PC-3 (cell line): ENCODE measurements around the gene FAM25A. TPM values are rescaled to one million over a fixed set of nuclear protein-coding genes. Genes with fewer than 3 reads are reported as not detected.
"Not testable (repeated sequence)": the region's sequence is repeated elsewhere in the genome, so short reads cannot be mapped to it uniquely, and the experiment has no call there.

Experiments
- ATAC-seq: fragments of 200-7000 bp; cut with Tn5 transposase; 2 replicates; pipeline ENCODE4 v1.9.1; 2020; ENCODE audit warnings: mild to moderate bottlenecking, moderate library complexity
- BruUV-seq: library from RNA; stranded (reverse); fragments of 400-500 nt; replicated peaks from 2 replicates; lab custom pipeline; 2021; lab: Mats Ljungman, UMichigan
- CTCF ChIA-PET: fragments of 300-600 bp; sonication (Branson Sonifier 250); formaldehyde crosslinking; loops from one replicate; lab custom pipeline; 2022; ENCODE audit warnings: antibody characterized with exemption; lab: Charles Lee
- POLR2A ChIA-PET: fragments of 300-600 bp; sonication (Branson Sonifier 250); formaldehyde crosslinking; loops from one replicate; lab custom pipeline; 2022; ENCODE audit warnings: antibody characterized with exemption; ENCODE audit not compliant: unreplicated experiment; lab: Charles Lee
- DNase-seq: peaks from one replicate; pipeline ENCODE4 v3.0.0-alpha.2; 2015
- H2AFZ ChIP-seq: fragments of 300-600 bp; sonication (generic); 2 replicates; pipeline ENCODE4 v1.6.0; 2016; ENCODE audit warnings: antibody characterized with exemption, low read length
- H3F3A ChIP-seq: fragments of 300-600 bp; sonication (generic); one replicate; pipeline ENCODE4 v1.6.0; 2017; ENCODE audit warnings: antibody characterized with exemption, low read length, control low read depth, mild to moderate bottlenecking; ENCODE audit not compliant: unreplicated experiment
- H3K27ac ChIP-seq: fragments of 300-600 bp; sonication (generic); 2 replicates; pipeline ENCODE4 v1.5.1; 2016; ENCODE audit warnings: mild to moderate bottlenecking, low read length
- H3K27me3 ChIP-seq: fragments of 300-600 bp; sonication (generic); 2 replicates; pipeline ENCODE4 v1.6.1; 2016; ENCODE audit warnings: low read length, mixed read lengths
- H3K36me3 ChIP-seq: fragments of 300-600 bp; sonication (generic); 2 replicates; pipeline ENCODE4 v1.6.1; 2016; ENCODE audit warnings: low read depth, mixed run types, low read length, mixed read lengths
- H3K4me1 ChIP-seq: fragments of 300-600 bp; sonication (generic); 2 replicates; pipeline ENCODE4 v1.5.1; 2016; ENCODE audit warnings: low read length; ENCODE audit not compliant: insufficient read depth
- H3K4me2 ChIP-seq: fragments of 300-600 bp; sonication (generic); 2 replicates; pipeline ENCODE4 v1.6.0; 2016; ENCODE audit warnings: low read length
- H3K4me3 ChIP-seq: fragments of 300-600 bp; sonication (generic); 2 replicates; pipeline ENCODE4 v1.5.1; 2016; ENCODE audit warnings: mild to moderate bottlenecking, low read length, mixed read lengths
- H3K79me2 ChIP-seq: fragments of 300-600 bp; sonication (generic); 2 replicates; pipeline ENCODE4 v1.6.1; 2017; ENCODE audit warnings: low read length, mixed read lengths
- H3K9ac ChIP-seq: fragments of 300-600 bp; sonication (generic); 2 replicates; pipeline ENCODE4 v1.6.0; 2016; ENCODE audit warnings: mild to moderate bottlenecking, low read length
- H3K9me2 ChIP-seq: fragments of 300-600 bp; sonication (generic); replicated peaks from 2 replicates; pipeline ENCODE4 v1.6.1; 2016; ENCODE audit warnings: mixed run types, low read length, mixed read lengths
- H3K9me3 ChIP-seq: fragments of 300-600 bp; sonication (generic); 2 replicates; pipeline ENCODE4 v1.6.1; 2016; ENCODE audit warnings: low read length, mixed read lengths
- H4K20me1 ChIP-seq: fragments of 300-600 bp; sonication (generic); 2 replicates; pipeline ENCODE4 v1.6.1; 2016; ENCODE audit warnings: low read length, mixed read lengths
- EZH2 ChIP-seq: fragments of 300-600 bp; sonication (generic); IDR thresholded peaks from one replicate; pipeline ENCODE4 v1.6.1; 2017; ENCODE audit warnings: antibody characterized with exemption, mild to moderate bottlenecking, low read length; ENCODE audit not compliant: unreplicated experiment
- EZH2phosphoT487 ChIP-seq: fragments of 300-600 bp; sonication (generic); IDR thresholded peaks from 2 replicates; pipeline ENCODE4 v1.6.1; 2018; ENCODE audit warnings: mild to moderate bottlenecking, antibody characterized with exemption, low read length, borderline replicate concordance
- intact Hi-C: fragments of 100-400 bp; cut with micrococcal nuclease; formaldehyde crosslinking; loops from 2 replicates; pipeline ENCODE4 v1.9.0; 2023
- total RNA-seq: library from RNA; depleted of rRNA; stranded (reverse); fragments of >200 nt; gene quantifications from 2 replicates; pipeline ENCODE4 v1.2.3, GENCODE V29; 2014
- TF ChIP-seq, protein P1 (sequence below): fragments of 300-600 bp; sonication (generic); conservative IDR thresholded peaks from 2 replicates; pipeline ENCODE4 v1.5.1; 2017; ENCODE audit warnings: antibody characterized with exemption, low read depth, mild to moderate bottlenecking, low read length

Gene FAM25A
- total RNA-seq, 1 experiment from 2014 or later = 11.4 TPM

DNA sequence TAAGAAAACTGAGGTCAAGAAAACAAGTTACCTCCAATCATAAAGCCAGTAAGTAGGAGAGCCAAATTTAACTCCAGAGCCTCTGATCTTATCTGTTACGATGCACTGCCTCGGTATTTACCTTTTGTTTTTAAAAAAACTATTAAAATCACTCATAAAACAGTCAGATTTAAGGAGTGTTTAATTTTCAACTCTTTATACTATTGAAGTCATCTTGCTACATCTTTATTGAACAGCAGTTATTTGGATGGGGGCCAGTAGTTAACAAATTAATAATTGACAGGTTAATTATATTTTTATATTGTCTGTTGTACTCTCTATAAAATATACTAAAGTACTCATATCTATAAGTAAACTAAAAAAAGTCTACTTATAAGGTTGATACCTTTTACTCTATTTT is 27.2 kb upstream of the FAM25A start:
- Histone ChIP-seq H3K79me2 (no peaks in the 10 kb centered on the region), H3K9me2 (no peaks in the 10 kb centered on the region), H3K27ac (no peak overlapping the region), H3K36me3 (no peaks in the 10 kb centered on the region), H3K9ac (no peak overlapping the region), H3K9me3 (no peaks in the 10 kb centered on the region), H3K27me3 (no peaks in the 10 kb centered on the region), H3K4me2 (no peak overlapping the region), H3K4me1 (no peaks in the 10 kb centered on the region), H3K4me3 (no peak overlapping the region), H3F3A (no peaks in the 10 kb centered on the region), H2AFZ (no peak overlapping the region), H4K20me1 (no peaks in the 10 kb centered on the region)
- intact Hi-C loops = no loop called here
- no TSS peak for BruUV-seq
- ATAC-seq = no peak
- CTCF ChIA-PET = no interaction called here
- TF ChIP-seq, protein P1, sequence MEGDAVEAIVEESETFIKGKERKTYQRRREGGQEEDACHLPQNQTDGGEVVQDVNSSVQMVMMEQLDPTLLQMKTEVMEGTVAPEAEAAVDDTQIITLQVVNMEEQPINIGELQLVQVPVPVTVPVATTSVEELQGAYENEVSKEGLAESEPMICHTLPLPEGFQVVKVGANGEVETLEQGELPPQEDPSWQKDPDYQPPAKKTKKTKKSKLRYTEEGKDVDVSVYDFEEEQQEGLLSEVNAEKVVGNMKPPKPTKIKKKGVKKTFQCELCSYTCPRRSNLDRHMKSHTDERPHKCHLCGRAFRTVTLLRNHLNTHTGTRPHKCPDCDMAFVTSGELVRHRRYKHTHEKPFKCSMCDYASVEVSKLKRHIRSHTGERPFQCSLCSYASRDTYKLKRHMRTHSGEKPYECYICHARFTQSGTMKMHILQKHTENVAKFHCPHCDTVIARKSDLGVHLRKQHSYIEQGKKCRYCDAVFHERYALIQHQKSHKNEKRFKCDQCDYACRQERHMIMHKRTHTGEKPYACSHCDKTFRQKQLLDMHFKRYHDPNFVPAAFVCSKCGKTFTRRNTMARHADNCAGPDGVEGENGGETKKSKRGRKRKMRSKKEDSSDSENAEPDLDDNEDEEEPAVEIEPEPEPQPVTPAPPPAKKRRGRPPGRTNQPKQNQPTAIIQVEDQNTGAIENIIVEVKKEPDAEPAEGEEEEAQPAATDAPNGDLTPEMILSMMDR = no peak
- TF ChIP-seq EZH2 = no peak
- TF ChIP-seq EZH2phosphoT487 = no peak
- DNase-seq = no peak
- POLR2A ChIA-PET = no interaction called here

DNA sequence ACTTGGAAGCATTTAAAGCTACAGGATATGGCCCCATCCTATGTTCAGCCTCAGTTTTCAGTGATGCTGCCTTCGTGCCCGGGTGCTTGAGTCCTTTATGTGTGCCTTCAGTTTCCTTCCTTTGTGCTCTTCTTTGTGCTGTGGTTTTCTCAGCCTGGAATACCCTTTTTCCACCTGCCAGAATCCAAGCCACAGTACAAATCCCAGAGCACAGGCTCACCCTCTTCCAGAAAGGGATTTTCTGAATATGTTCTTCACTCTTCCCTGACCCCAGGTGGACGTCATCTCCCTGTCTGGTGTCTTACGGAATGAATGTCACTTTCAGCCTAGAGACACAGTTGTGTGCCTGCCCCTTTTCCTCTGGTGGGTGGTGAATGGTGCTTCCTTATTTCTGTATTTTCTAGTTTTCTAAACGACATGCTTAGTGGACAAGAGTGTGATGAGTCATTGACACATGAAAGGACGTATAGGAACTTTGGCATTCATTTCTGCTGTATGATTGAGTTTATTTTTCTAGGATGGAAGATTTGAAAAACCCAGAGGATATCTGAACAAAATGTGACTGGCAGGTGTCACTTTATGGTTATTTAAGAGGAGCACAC is 20.2 kb upstream of the FAM25A start:
- H3K27me3 ChIP-seq, H3K79me2 ChIP-seq, H3K36me3 ChIP-seq, CTCF ChIA-PET, H3F3A ChIP-seq, H3K4me1 ChIP-seq, ATAC-seq, DNase-seq, H3K4me2 ChIP-seq, H4K20me1 ChIP-seq, BruUV-seq, H2AFZ ChIP-seq, POLR2A ChIA-PET, H3K9ac ChIP-seq, H3K27ac ChIP-seq, H3K9me2 ChIP-seq, intact Hi-C loops, H3K4me3 ChIP-seq, H3K9me3 ChIP-seq: not testable (repeated sequence)

DNA sequence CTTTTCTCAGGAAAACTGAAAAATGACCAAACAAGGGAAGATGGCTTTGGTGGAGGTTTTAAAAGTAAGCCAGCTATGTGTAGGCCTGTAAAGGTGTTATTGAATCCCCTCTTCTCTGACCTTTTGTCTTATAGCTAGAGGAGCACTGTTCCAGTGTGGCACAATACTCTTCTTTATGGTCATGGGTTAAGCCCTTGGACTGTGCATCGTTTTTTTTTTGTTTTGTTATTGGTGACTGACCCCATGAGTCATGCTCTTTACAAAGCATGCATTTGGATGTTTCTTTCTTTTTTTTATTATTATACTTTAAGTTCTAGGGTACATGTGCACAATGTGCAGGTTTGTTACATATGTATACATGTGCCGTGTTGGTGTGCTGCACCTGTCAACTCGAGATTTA is 19.6 kb upstream of the FAM25A start:
- H3K9me2 ChIP-seq = no peaks in the 10 kb centered on the region
- TF ChIP-seq EZH2phosphoT487 = no peak
- no peak for TF ChIP-seq EZH2
- TF ChIP-seq, protein P1 = no peak
- no peaks in the 10 kb centered on the region for H3K36me3 ChIP-seq
- 0 out of 2 replicates have a peak, but pooled peaks cover 3% of the 10 kb centered on the region for H3K4me1 ChIP-seq
- no peaks in the 10 kb centered on the region for H3F3A ChIP-seq
- POLR2A ChIA-PET = no interaction called here
- no peak overlapping the region for H3K4me3 ChIP-seq
- no peak overlapping the region for H3K9ac ChIP-seq
- BruUV-seq = no TSS peak
- no peak overlapping the region for H3K4me2 ChIP-seq
- H3K27ac ChIP-seq = no peak overlapping the region
- no peaks in the 10 kb centered on the region for H3K79me2 ChIP-seq
- H3K27me3 ChIP-seq = no peaks in the 10 kb centered on the region
- peak; percentile 62 for ATAC-seq
- H4K20me1 ChIP-seq = no peaks in the 10 kb centered on the region
- no peak overlapping the region for H2AFZ ChIP-seq
- CTCF ChIA-PET = no interaction called here
- DNase-seq = peak; percentile 19
- intact Hi-C loops = no loop called here
- H3K9me3 ChIP-seq = no peaks in the 10 kb centered on the region

- H3K4me1 ChIP-seq, CTCF ChIA-PET, H4K20me1 ChIP-seq, H2AFZ ChIP-seq, H3K9me3 ChIP-seq, BruUV-seq, H3K4me3 ChIP-seq, H3K27me3 ChIP-seq, H3K9ac ChIP-seq, POLR2A ChIA-PET, H3F3A ChIP-seq, H3K36me3 ChIP-seq, H3K79me2 ChIP-seq, H3K9me2 ChIP-seq, ATAC-seq: not testable (repeated sequence)
- intact Hi-C loops = loop anchor here (5.0 kb wide), 1 partner anchor 90 kb away; the partner anchor contains the start of gene SHLD2
- peak; percentile 35 for DNase-seq
- Histone ChIP-seq H3K27ac (peak overlapping the region; percentile 70), H3K4me2 (peak overlapping the region; percentile 28; the same call in 1 of the 2 replicates)
Measured at GRCh38 chr10:87007124-87007523, 13.0 kb upstream of the FAM25A start.

DNA sequence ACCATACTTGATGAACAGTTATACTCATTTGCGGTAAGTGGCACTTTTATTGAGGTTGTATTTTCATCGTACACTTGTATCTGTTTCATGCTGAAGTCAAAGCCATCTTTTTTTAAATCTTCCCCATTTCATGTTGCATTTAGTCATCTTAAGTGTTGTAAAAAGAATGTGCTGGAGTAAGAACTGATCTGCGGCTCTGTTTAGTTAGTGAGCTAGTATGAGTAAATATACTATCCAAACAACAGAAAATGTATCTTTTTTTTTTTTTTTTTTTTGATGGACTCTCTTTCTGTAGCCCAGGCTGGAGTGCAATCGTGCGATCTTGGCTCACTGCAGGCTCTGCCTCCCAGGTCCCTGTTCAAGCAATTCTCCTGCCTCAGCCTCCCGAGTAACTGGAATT is 12.4 kb upstream of the FAM25A start:
- H3K36me3 ChIP-seq, H4K20me1 ChIP-seq, H3K4me3 ChIP-seq, H3K9me3 ChIP-seq, CTCF ChIA-PET, H3F3A ChIP-seq, H3K79me2 ChIP-seq, H3K9me2 ChIP-seq, H3K9ac ChIP-seq, POLR2A ChIA-PET, H3K4me1 ChIP-seq, ATAC-seq, H3K27me3 ChIP-seq, H2AFZ ChIP-seq: not testable (repeated sequence)
- intact Hi-C loops = loop anchor here (5.0 kb wide), 1 partner anchor 90 kb away; the partner anchor contains the start of gene SHLD2
- DNase-seq = peak; percentile 6
- BruUV-seq = TSS peak; percentile 51
- Histone ChIP-seq H3K27ac (peak overlapping the region; percentile 70), H3K4me2 (peak overlapping the region; percentile 28; the same call in 1 of the 2 replicates)
